ENCODE measurements around the gene PLCB1.

- TF ChIP-seq CTCF (conservative IDR thresholded peaks at IDR 0.05; ENCODE audit: low read length) (no peak), EZH2phosphoT487 (IDR thresholded peaks at IDR 0.05; ENCODE audit: borderline replicate concordance) (no peak)
Observed at GRCh38 chr20:8284902-8285301, 152.8 kb downstream of the PLCB1 start.
